Endothelial cell of umbilical vein (primary cell): ENCODE results near the gene FZD7. TPM values are rescaled to one million over a fixed set of nuclear protein-coding genes. Genes with fewer than 3 reads are reported as not detected.

Experiments used
- BruUV-seq: library from RNA; stranded (reverse); fragments of 400-500 nt; replicated peaks from 2 replicates; lab custom pipeline; 2021; lab: Mats Ljungman, UMichigan
- CTCF ChIA-PET: fragments of 300-600, 350-600 bp; sonication (Branson Sonifier 250); formaldehyde crosslinking; loops from one replicate; lab custom pipeline; 2021; ENCODE audit warnings: antibody characterized with exemption, inconsistent platforms; lab: Charles Lee
- POLR2A ChIA-PET: fragments of 300-600, 350-600 bp; sonication (Branson Sonifier 250); formaldehyde crosslinking; loops from one replicate; lab custom pipeline; 2021; ENCODE audit warnings: antibody characterized with exemption, inconsistent platforms; lab: Charles Lee
- DNase-seq: peaks from one replicate; pipeline ENCODE4 v3.0.0-alpha.2; 2011; ENCODE audit warnings: low read depth, low spot score
- FAIRE-seq: peaks from 2 replicates; lab custom pipeline; 2011; peaks lifted over from hg19 to GRCh38; lab: Jason Lieb, UNC
- H2AFZ ChIP-seq: 2 replicates; pipeline ENCODE4 v1.6.0; 2012; ENCODE audit warnings: low read depth, low read length, control low read depth, inconsistent platforms
- H3K27ac ChIP-seq: 2 replicates; pipeline ENCODE4 v1.5.1; 2011; ENCODE audit warnings: low read depth, mild to moderate bottlenecking, control low read depth, low read length, moderate library complexity; ENCODE audit not compliant: insufficient read depth
- H3K27me3 ChIP-seq, 2 experiments: 2 replicates each; pipeline versions ENCODE4 v1.6.0 to v1.6.1; 2011; ENCODE audit warnings: low read length in 2 of 2, mixed read lengths in 1 of 2; ENCODE audit not compliant: control insufficient read depth in 2 of 2, insufficient read depth in 2 of 2
- H3K36me3 ChIP-seq, 2 experiments: 2 replicates in 1 of 2; 3 replicates in 1 of 2; pipeline ENCODE4 v1.5.1; 2011; ENCODE audit warnings: low read length in 2 of 2, mild to moderate bottlenecking in 1 of 2, moderate library complexity in 1 of 2; ENCODE audit not compliant: control insufficient read depth in 2 of 2, insufficient read depth in 2 of 2; ENCODE audit errors: extremely low read depth in 1 of 2
- H3K4me1 ChIP-seq: 3 replicates; pipeline ENCODE4 v1.5.1; 2011; ENCODE audit warnings: mild to moderate bottlenecking, low read length; ENCODE audit not compliant: control insufficient read depth, insufficient read depth; ENCODE audit errors: extremely low read depth
- H3K4me2 ChIP-seq: 2 replicates; pipeline ENCODE4 v1.6.1; 2011; ENCODE audit warnings: low read length, control low read depth, mixed read lengths; ENCODE audit not compliant: insufficient read depth
- H3K4me3 ChIP-seq, 3 experiments: fragments of 200-600 bp in 1 of 3; sonication (generic), shearing (Covaris generic) in 1 of 3; replicated peaks in 1 of 3; 2 replicates each; pipeline ENCODE4 v1.5.1; 2011 to 2016; ENCODE audit warnings: control low read depth in 3 of 3, low read length in 3 of 3, mild to moderate bottlenecking in 2 of 3, inconsistent platforms in 1 of 3, low read depth in 1 of 3, moderate library complexity in 1 of 3; ENCODE audit not compliant: insufficient read depth in 1 of 3
- H3K79me2 ChIP-seq: 2 replicates; pipeline ENCODE4 v1.6.0; 2012; ENCODE audit warnings: low read length, inconsistent platforms; ENCODE audit not compliant: control insufficient read depth, insufficient read depth
- H3K9ac ChIP-seq: replicated peaks from 2 replicates; pipeline ENCODE3; 2011; ENCODE audit warnings: low read length, control low read depth; ENCODE audit not compliant: insufficient read depth; ENCODE audit errors: extremely low read depth
- H3K9me1 ChIP-seq: replicated peaks from 3 replicates; pipeline ENCODE4 v1.6.0; 2011; ENCODE audit warnings: mild to moderate bottlenecking, low read length; ENCODE audit not compliant: control insufficient read depth, insufficient read depth; ENCODE audit errors: extremely low read depth
- H3K9me3 ChIP-seq: replicated peaks from 2 replicates; pipeline ENCODE4 v1.5.1; 2012; ENCODE audit warnings: low read length, inconsistent platforms; ENCODE audit not compliant: control insufficient read depth, insufficient read depth
- H4K20me1 ChIP-seq: replicated peaks from 2 replicates; pipeline ENCODE3; 2011; ENCODE audit warnings: mild to moderate bottlenecking, low read length; ENCODE audit not compliant: control insufficient read depth, insufficient read depth; ENCODE audit errors: extremely low read depth
- EZH2 ChIP-seq: IDR thresholded peaks from 2 replicates; pipeline ENCODE4 v1.6.1; 2012; ENCODE audit warnings: borderline replicate concordance, low read depth, mild to moderate bottlenecking, moderate library complexity, low read length, inconsistent platforms; ENCODE audit not compliant: severe bottlenecking
- FOS ChIP-seq: IDR thresholded peaks from 2 replicates; pipeline ENCODE4 v1.6.1; 2011; ENCODE audit warnings: mild to moderate bottlenecking, low read length, moderate library complexity, borderline replicate concordance; ENCODE audit not compliant: insufficient read depth
- GATA2 ChIP-seq: IDR thresholded peaks from 2 replicates; pipeline ENCODE4 v1.7.0; 2011; ENCODE audit warnings: low read depth, mild to moderate bottlenecking, moderate library complexity, mixed read lengths, low read length; ENCODE audit not compliant: insufficient read length, insufficient read depth
- JUN ChIP-seq: IDR thresholded peaks from 2 replicates; pipeline ENCODE4 v1.6.1; 2011; ENCODE audit warnings: borderline replicate concordance, low read depth; ENCODE audit not compliant: insufficient read length, insufficient read depth
- MYC ChIP-seq: IDR thresholded peaks from one replicate; pipeline ENCODE4 v1.6.1; 2011; ENCODE audit warnings: mild to moderate bottlenecking, low read depth, low read length
- POLR2A ChIP-seq: IDR thresholded peaks from 2 replicates; pipeline ENCODE4 v1.6.1; 2012; ENCODE audit warnings: low read depth, mild to moderate bottlenecking, control low read depth, low read length
- POLR2AphosphoS5 ChIP-seq: IDR thresholded peaks from 2 replicates; pipeline ENCODE4 v1.6.1; 2012; ENCODE audit warnings: low read depth, mild to moderate bottlenecking, control low read depth, low read length, moderate library complexity; ENCODE audit not compliant: insufficient read depth
- dilution Hi-C: fragments of 300-500 bp; cut with MboI; formaldehyde crosslinking; loops from one replicate; pipeline ENCODE4 v1.15.0; 2019; ENCODE audit warnings: low sequenced_read_pairs; ENCODE audit not compliant: extremely low pct_ligation_motif_present
- intact Hi-C: fragments of 100-400 bp; cut with micrococcal nuclease; formaldehyde crosslinking; loops from one replicate; pipeline ENCODE4 v1.10.0; 2022
- polyA plus RNA-seq, 4 experiments: library from polyadenylated mRNA; depleted of rRNA in 3 of 4; stranded (reverse) in 3 of 4; unstranded in 1 of 4; fragments of >200 nt; gene quantifications; 2 replicates each; pipeline versions ENCODE4 v1.2.1 to v1.2.3, GENCODE V29; 2011 to 2012; ENCODE audit warnings: missing spikeins in 1 of 4
- total RNA-seq: library from RNA; stranded (reverse); gene quantifications from 2 replicates; pipeline ENCODE4 v1.2.3, GENCODE V29; 2021
- TF ChIP-seq, protein P1 (sequence below): IDR thresholded peaks from 2 replicates; pipeline ENCODE4 v1.6.1; 2011; ENCODE audit not compliant: insufficient read depth, insufficient read length
- TF ChIP-seq, protein P2 (sequence below), 2 donors: IDR thresholded peaks; 1 replicate in 1 of 2; 2 replicates in 1 of 2; pipeline ENCODE4 v1.5.1; 2011; ENCODE audit warnings: low read length in 2 of 2, mild to moderate bottlenecking in 2 of 2, moderate library complexity in 2 of 2, control low read depth in 1 of 2, inconsistent platforms in 1 of 2, low read depth in 1 of 2; ENCODE audit not compliant: insufficient read depth in 1 of 2; ENCODE audit errors: extremely low read depth in 1 of 2

FZD7 gene
- total and polyA plus RNA-seq, 2 donors (not counting 3 experiments of a cell fraction or from before 2014, with no cell fraction given), result 0.15 to 0.29 TPM

DNA sequence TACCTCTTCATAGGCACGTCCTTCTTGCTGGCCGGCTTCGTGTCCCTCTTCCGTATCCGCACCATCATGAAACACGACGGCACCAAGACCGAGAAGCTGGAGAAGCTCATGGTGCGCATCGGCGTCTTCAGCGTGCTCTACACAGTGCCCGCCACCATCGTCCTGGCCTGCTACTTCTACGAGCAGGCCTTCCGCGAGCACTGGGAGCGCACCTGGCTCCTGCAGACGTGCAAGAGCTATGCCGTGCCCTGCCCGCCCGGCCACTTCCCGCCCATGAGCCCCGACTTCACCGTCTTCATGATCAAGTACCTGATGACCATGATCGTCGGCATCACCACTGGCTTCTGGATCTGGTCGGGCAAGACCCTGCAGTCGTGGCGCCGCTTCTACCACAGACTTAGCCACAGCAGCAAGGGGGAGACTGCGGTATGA, 2.3 kb downstream of the FZD7 start:
- Histone ChIP-seq H4K20me1 (no peaks in the 10 kb centered on the region), H3K9ac (no peak overlapping the region), H3K4me2 (no peak overlapping the region), H2AFZ (no peak overlapping the region), H3K36me3 (no peaks in the 10 kb centered on the region), H3K4me3 (no peak overlapping the region), H3K4me1 (peaks cover 10% of the 10 kb centered on the region), H3K9me3 (no peaks in the 10 kb centered on the region), H3K27me3 (peaks cover 68 to 88% of the 10 kb centered on the region in 2 experiments), H3K9me1 (no peaks in the 10 kb centered on the region), H3K79me2 (no peaks in the 10 kb centered on the region), H3K27ac (no peak overlapping the region)
- CTCF ChIA-PET, result no interaction called here
- DNase-seq (no peak), FAIRE-seq (no peak)
- TF ChIP-seq GATA2, result no peak
- no peak for TF ChIP-seq JUN
- TF ChIP-seq, protein P1, sequence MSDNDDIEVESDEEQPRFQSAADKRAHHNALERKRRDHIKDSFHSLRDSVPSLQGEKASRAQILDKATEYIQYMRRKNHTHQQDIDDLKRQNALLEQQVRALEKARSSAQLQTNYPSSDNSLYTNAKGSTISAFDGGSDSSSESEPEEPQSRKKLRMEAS, result no peak
- TF ChIP-seq POLR2AphosphoS5, result no peak
- no peak for TF ChIP-seq MYC
- TF ChIP-seq POLR2A, result no peak
- TF ChIP-seq, protein P2, sequence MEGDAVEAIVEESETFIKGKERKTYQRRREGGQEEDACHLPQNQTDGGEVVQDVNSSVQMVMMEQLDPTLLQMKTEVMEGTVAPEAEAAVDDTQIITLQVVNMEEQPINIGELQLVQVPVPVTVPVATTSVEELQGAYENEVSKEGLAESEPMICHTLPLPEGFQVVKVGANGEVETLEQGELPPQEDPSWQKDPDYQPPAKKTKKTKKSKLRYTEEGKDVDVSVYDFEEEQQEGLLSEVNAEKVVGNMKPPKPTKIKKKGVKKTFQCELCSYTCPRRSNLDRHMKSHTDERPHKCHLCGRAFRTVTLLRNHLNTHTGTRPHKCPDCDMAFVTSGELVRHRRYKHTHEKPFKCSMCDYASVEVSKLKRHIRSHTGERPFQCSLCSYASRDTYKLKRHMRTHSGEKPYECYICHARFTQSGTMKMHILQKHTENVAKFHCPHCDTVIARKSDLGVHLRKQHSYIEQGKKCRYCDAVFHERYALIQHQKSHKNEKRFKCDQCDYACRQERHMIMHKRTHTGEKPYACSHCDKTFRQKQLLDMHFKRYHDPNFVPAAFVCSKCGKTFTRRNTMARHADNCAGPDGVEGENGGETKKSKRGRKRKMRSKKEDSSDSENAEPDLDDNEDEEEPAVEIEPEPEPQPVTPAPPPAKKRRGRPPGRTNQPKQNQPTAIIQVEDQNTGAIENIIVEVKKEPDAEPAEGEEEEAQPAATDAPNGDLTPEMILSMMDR (IDR thresholded peaks at IDR 0.05; ENCODE audit: extremely low read depth in 1 of 2, insufficient read depth in 1 of 2, low read depth in 1 of 2, low read length in 2 of 2), result no peak
- TF ChIP-seq EZH2, result no peak
- no peak for TF ChIP-seq FOS
- POLR2A ChIA-PET, result no interaction called here
- dilution Hi-C loops (no loop called here), intact Hi-C loops (loop anchor here (1.0 to 10.0 kb wide), 3 partner anchors 142 to 241 kb away; no protein-coding TSS in a partner anchor)
- BruUV-seq, result no TSS peak
